Choroid plexus epithelial cell (primary cell): Measurements from ENCODE around the gene C2orf80.

Experiments
- DNase-seq: peaks from one replicate; pipeline ENCODE4 v3.0.0-alpha.2; 2010; ENCODE audit warnings: low read depth
- H3K4me3 ChIP-seq: 2 replicates; pipeline ENCODE4 v1.5.1; 2011; ENCODE audit warnings: low read depth, mild to moderate bottlenecking, control low read depth, low read length, moderate library complexity
- CTCF ChIP-seq: conservative IDR thresholded peaks from 2 replicates; pipeline ENCODE4 v1.5.1; 2011; ENCODE audit warnings: low read depth, mild to moderate bottlenecking, control low read depth, inconsistent platforms, low read length, moderate library complexity

The C2orf80 gene

GRCh38 chr2:208179028-208179609, 10.7 kb downstream of the C2orf80 start:
- DNase-seq = peak; percentile 9
- no peak for TF ChIP-seq CTCF
- no peak overlapping the region for H3K4me3 ChIP-seq

- DNase-seq = no peak
Observed at GRCh38 chr2:208175840-208176153, 14.0 kb downstream of the C2orf80 start.

GRCh38 chr2:208175069-208175839, 14.6 kb downstream of the C2orf80 start:
- H3K4me3 ChIP-seq = no peak overlapping the region
- peak; percentile 97 for TF ChIP-seq CTCF
- peak; percentile 90 for DNase-seq

More at GRCh38 chr2:208175840-208176153, 14.0 kb downstream of the C2orf80 start:
- H3K4me3 ChIP-seq = no peak overlapping the region
- no peak for TF ChIP-seq CTCF

GRCh38 chr2:208174144-208174543, 15.7 kb downstream of the C2orf80 start:
- H3K4me3 ChIP-seq = no peak overlapping the region
- DNase-seq = no peak
- no peak for TF ChIP-seq CTCF

- TF ChIP-seq CTCF = no peak
- no peak for DNase-seq
- no peak overlapping the region for H3K4me3 ChIP-seq
Observed at GRCh38 chr2:208172125-208172524, 17.7 kb downstream of the C2orf80 start.

- no peak for TF ChIP-seq CTCF
- no peak for DNase-seq
- no peak overlapping the region for H3K4me3 ChIP-seq
Observed at GRCh38 chr2:208164951-208165755, 24.7 kb downstream of the C2orf80 start.
